ENCODE results near the gene LRP10. TPM values are rescaled to one million over a fixed set of nuclear protein-coding genes. Genes with fewer than 3 reads are reported as not detected.

The LRP10 gene
- total and polyA plus RNA-seq, 2 of the 8 experiments (the other 6 are each of a cell fraction or from before 2014, with no cell fraction given): 12.4 to 15.6 TPM

DNA sequence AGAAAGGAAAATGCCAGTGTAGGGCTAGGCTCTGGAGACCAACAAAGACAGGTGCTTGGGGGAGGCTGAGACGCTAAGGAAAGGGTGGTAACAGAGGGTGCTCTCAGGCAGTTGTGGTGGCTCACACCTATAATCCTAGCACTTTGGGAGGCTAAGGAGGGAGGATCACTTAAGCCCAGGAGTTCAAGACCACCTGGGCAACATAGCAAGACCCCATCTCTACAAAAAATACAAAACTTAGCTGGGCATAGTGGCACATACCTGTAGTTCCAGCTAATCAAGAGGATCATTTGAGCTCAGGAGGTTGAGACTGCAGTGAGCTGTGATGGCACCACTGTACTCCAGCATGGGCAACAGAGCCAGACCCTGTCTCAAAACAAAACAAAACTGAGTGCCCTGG lies 23.9 kb downstream of the LRP10 start (continued):
- no peak for TF ChIP-seq TCF12 (IDR thresholded peaks at IDR 0.05; ENCODE audit: low read depth, low read length)
